LHCN-M2 (cell line): ENCODE data around the gene PPIP5K2. TPM values are rescaled to one million over a fixed set of nuclear protein-coding genes. Genes with fewer than 3 reads are reported as not detected.
"Not testable (repeated sequence)": the region's sequence is repeated elsewhere in the genome, so short reads cannot be mapped to it uniquely, and the experiment has no call there.

Experiments used
- DNase-seq: peaks from one replicate; pipeline ENCODE4 v3.0.0-alpha.2; 2012; ENCODE audit warnings: low read depth
- total RNA-seq: library from RNA; depleted of rRNA; stranded (reverse); fragments of >200 nt; gene quantifications from 2 replicates; pipeline ENCODE4 v1.2.3, GENCODE V29; 2014

Gene PPIP5K2
- total RNA-seq, 1 experiment from 2014 or later = 49.2 TPM

- DNase-seq = no peak
These were observed 86.9 kb downstream of the PPIP5K2 start for GRCh38 chr5:103207011-103207410.

GRCh38 chr5:103207653-103208052 is 87.6 kb downstream of the PPIP5K2 start:
- peak; percentile 16 for DNase-seq

GRCh38 chr5:103208460-103208859 is 88.4 kb downstream of the PPIP5K2 start:
- no peak for DNase-seq

GRCh38 chr5:103209065-103209464 is 89.0 kb downstream of the PPIP5K2 start:
- no peak for DNase-seq

- no peak for DNase-seq
These were observed 90.9 kb downstream of the PPIP5K2 start for GRCh38 chr5:103210952-103211351.

GRCh38 chr5:103211576-103212561 is 91.8 kb downstream of the PPIP5K2 start:
- peak; percentile 72 for DNase-seq

- peak; percentile 4 for DNase-seq
These were observed 96.0 kb downstream of the PPIP5K2 start for GRCh38 chr5:103216137-103216536.

- no peak for DNase-seq
These were observed 96.6 kb downstream of the PPIP5K2 start for GRCh38 chr5:103216697-103217096.

GRCh38 chr5:103217101-103217500 is 97.0 kb downstream of the PPIP5K2 start:
- DNase-seq = no peak

- DNase-seq = no peak
These were observed 98.1 kb downstream of the PPIP5K2 start for GRCh38 chr5:103218164-103218563.

GRCh38 chr5:103219074-103219473 is 99.0 kb downstream of the PPIP5K2 start:
- DNase-seq = not testable (repeated sequence)

- DNase-seq = no peak
These were observed 103.2 kb downstream of the PPIP5K2 start for GRCh38 chr5:103223031-103223955.

GRCh38 chr5:103224118-103224893 is 104.2 kb downstream of the PPIP5K2 start:
- DNase-seq = peak; percentile 71

GRCh38 chr5:103224894-103225246 is 104.8 kb downstream of the PPIP5K2 start:
- no peak for DNase-seq

- no peak for DNase-seq
These were observed 108.0 kb downstream of the PPIP5K2 start for GRCh38 chr5:103228061-103228460.

- no peak for DNase-seq
These were observed 108.5 kb downstream of the PPIP5K2 start for GRCh38 chr5:103228588-103228987.

GRCh38 chr5:103232393-103232999 is 112.4 kb downstream of the PPIP5K2 start:
- peak; percentile 29 for DNase-seq

- peak; percentile 37 for DNase-seq
These were observed 114.3 kb downstream of the PPIP5K2 start for GRCh38 chr5:103234239-103234975.

- DNase-seq = no peak
These were observed 115.8 kb downstream of the PPIP5K2 start for GRCh38 chr5:103235891-103236290.

GRCh38 chr5:103237778-103238177 is 117.7 kb downstream of the PPIP5K2 start:
- no peak for DNase-seq
